ENCODE results near the gene SSB. TPM values are rescaled to one million over a fixed set of nuclear protein-coding genes. Genes with fewer than 3 reads are reported as not detected.
"Not testable (repeated sequence)": the region's sequence is repeated elsewhere in the genome, so short reads cannot be mapped to it uniquely, and the experiment has no call there.

Gene SSB
- total and polyA plus RNA-seq, 9 of the 15 experiments (the other 6 are each of a cell fraction or from before 2014, with no cell fraction given): 317 to 849 (median 515) TPM

GRCh38 chr2:169817369-169817768, 18.7 kb downstream of the SSB start:
- H4K20me1 ChIP-seq (replicated peaks; ENCODE audit: control insufficient read depth, insufficient read depth, low read length); H3K4me3 ChIP-seq; intact Hi-C loops (cut with micrococcal nuclease); ATAC-seq; FAIRE-seq; H3K4me1 ChIP-seq (replicated peaks in 1 of 2; ENCODE audit: control insufficient read depth in 2 of 2, insufficient read depth in 2 of 2, low read length in 2 of 2); H3K9me1 ChIP-seq (ENCODE audit: control insufficient read depth, insufficient read depth, low read length); H3K9ac ChIP-seq (ENCODE audit: insufficient read depth in 1 of 2, low read depth in 2 of 2, low read length in 2 of 2); H3K4me2 ChIP-seq (ENCODE audit: insufficient read depth, low read length); H3K9me3 ChIP-seq (replicated peaks; ENCODE audit: control insufficient read depth, insufficient read depth, low read depth, low read length); CTCF ChIA-PET (ENCODE audit: low intra/inter-chr PET ratio); H2AFZ ChIP-seq (ENCODE audit: low read depth, low read length); in situ Hi-C loops (cut with MboI); BruUV-seq (replicated peaks); H3K27me3 ChIP-seq (ENCODE audit: control insufficient read depth in 2 of 2, insufficient read depth in 2 of 2, low read length in 2 of 2); H3K27ac ChIP-seq (ENCODE audit: extremely low read depth, low read depth, low read length); DNase-seq (ENCODE audit: extremely low read depth in 1 of 4, low spot score in 3 of 4): not testable (repeated sequence)
- POLR2A ChIA-PET: interaction anchor here (6.0 kb wide), 1 partner anchor 10 kb away, joined by 26 read pairs; the partner anchor contains the start of gene UBR3
- peaks cover 38% of the 10 kb centered on the region for H3K79me2 ChIP-seq (ENCODE audit: control insufficient read depth, insufficient read depth, low read length)
- H3K36me3 ChIP-seq (ENCODE audit: control insufficient read depth, insufficient read depth, low read length): peaks cover 78% of the 10 kb centered on the region
- WGBS (ENCODE audit: insufficient coverage, low coverage, missing lambda C conversion rate): 89% methylated on average over 6 of the region's 6 CpGs
- TF ChIP-seq BCOR (IDR thresholded peaks at IDR 0.05) (peak; percentile 87), CHAMP1 (IDR thresholded peaks at IDR 0.05) (peak; percentile 41; the same call in 1 of the 2 replicates), KDM1A (IDR thresholded peaks at IDR 0.05) (peak; percentile 57 to 73; a peak in 3 of 4 replicates), ZNF146 (CRISPR knock-in tag; IDR thresholded peaks at IDR 0.05; ENCODE audit: unreplicated experiment) (peak; percentile 94)
